Coronary artery (tissue), 2 donors: ENCODE results near the gene VTA1.

Source experiments
- DNase-seq: peaks from one replicate; pipeline ENCODE4 v3.0.0-alpha.2; 2017; ENCODE audit warnings: low spot score
- H3K27ac ChIP-seq, 2 donors: fragments of 200-600 bp; sonication (generic); one replicate each; pipeline ENCODE4 v1.5.1; 2016 to 2019
- H3K4me3 ChIP-seq: fragments of 200-600 bp; sonication (generic); 2 replicates; pipeline ENCODE4 v1.5.1; 2016; ENCODE audit warnings: mild to moderate bottlenecking, moderate library complexity
- CTCF ChIP-seq: fragments of 200-600 bp; sonication (generic); IDR thresholded peaks from one replicate; pipeline ENCODE4 v1.5.1; 2019; ENCODE audit warnings: antibody characterized with exemption

VTA1 gene

DNA sequence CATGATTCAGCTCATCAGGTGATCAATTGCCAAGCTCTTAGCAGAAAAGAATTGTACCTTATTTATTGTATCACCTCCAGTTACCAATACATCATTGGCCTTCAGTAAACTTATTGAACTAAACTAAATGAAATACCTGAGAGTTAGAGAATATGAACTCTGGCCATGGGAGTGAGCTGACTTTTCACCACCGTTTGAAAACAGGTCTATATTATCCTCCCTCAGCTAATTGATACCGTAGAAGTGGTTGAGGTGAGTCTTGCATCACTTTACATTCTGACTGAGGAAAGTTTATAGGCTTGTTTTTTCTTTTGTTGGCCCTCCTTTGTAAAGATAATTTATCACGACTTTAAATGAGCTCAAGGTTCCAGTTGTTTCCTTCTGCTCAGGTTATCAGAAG, 102.2 kb downstream of the VTA1 start:
- no peak for TF ChIP-seq CTCF
- Histone ChIP-seq H3K27ac (no peak overlapping the region), H3K4me3 (no peak overlapping the region)
- no peak for DNase-seq

- Histone ChIP-seq H3K27ac (no peak overlapping the region), H3K4me3 (no peak overlapping the region)
- no peak for TF ChIP-seq CTCF
- DNase-seq: no peak
Observed at GRCh38 chr6:142251930-142252445, 104.9 kb downstream of the VTA1 start.

DNA sequence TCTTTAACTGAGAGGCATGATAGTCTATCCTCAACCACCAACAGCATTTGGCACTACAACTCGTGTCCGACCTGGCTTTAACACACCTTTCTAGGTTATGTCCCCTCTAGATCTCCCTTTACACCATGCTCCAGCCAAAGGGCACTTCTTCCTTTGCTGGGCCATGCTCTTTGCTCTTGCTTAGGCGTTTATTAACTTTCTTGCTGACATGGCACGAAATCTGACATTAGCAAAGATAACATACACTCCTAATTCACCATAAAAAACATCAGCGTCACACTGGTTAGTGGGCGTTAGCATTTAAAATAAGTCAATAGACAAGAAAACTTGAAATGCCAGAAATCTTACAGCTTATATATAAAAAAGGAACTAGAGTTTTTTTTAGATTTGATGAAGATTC, 107.5 kb downstream of the VTA1 start:
- H3K27ac ChIP-seq: no peak overlapping the region
- DNase-seq: no peak
- no peak for TF ChIP-seq CTCF
- no peak overlapping the region for H3K4me3 ChIP-seq

DNA sequence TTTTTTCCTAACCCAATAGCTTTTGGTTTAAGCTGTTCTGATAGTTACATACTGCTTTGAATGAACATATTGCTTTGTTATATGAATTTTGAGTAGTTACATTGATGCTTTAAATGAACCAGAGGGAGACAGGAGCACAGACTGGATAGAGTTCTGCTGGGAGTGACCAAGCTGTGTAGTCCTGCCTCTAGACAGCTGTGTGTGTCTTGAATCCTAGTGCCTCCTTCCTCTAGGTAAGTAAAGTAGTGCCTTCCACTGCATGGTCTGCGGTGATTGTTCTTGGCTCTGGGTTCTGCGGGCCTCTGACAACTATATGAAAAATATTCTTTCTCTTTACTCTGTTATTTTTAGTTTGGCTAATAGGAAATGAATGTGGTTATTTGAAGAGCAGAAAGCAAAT, 108.7 kb downstream of the VTA1 start:
- Histone ChIP-seq H3K4me3 (no peak overlapping the region), H3K27ac (no peak overlapping the region)
- TF ChIP-seq CTCF: no peak
- no peak for DNase-seq

- H3K4me3 ChIP-seq: no peak overlapping the region
- no peak overlapping the region for H3K27ac ChIP-seq
- TF ChIP-seq CTCF: no peak
- DNase-seq: no peak
Observed at GRCh38 chr6:142258305-142258704, 111.2 kb downstream of the VTA1 start.

DNA sequence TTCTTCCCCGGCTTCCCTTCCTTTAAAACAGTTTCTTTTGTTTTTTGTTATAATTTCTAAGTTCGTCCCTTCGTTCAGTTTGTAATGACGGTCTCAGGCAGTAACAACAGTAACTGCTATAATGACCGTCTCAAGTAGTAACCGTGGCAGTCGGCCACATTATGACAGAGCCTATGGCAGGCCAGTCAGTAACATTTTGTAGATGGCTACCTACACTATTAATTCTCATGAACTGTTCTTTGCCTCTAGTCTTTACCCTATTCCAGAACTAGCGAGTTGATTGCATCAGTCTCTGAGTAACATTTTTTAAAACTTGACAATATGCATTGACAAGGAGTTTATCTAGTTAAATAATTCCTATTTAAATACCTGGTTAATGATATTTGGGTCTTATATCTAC, 111.7 kb downstream of the VTA1 start:
- no peak for DNase-seq
- TF ChIP-seq CTCF: no peak
- no peak overlapping the region for H3K27ac ChIP-seq
- no peak overlapping the region for H3K4me3 ChIP-seq

DNA sequence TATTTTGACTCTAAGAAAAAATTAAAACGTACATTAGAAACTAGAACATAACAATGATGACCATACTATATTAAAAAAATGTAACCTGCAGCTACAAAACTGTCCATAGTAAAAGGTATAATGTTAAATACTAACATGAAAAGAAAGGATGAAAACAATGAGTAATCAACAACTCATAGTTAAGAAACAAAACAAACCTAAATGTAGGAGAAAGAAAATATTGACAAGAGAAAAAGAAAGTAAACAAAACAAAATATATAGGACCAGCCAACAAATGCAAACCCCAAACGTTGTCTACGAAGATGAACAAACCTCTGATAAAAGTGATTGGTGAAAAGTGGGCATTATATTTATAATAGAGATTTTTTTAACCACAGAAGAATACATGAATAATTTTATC, 113.7 kb downstream of the VTA1 start:
- DNase-seq: no peak
- Histone ChIP-seq H3K27ac (no peak overlapping the region), H3K4me3 (no peak overlapping the region)
- no peak for TF ChIP-seq CTCF
